H9 (cell line): ENCODE results near the gene BAIAP2L1. TPM values are rescaled to one million over a fixed set of nuclear protein-coding genes. Genes with fewer than 3 reads are reported as not detected.

ENCODE experiments used
- DNase-seq: peaks from one replicate; pipeline ENCODE4 v3.0.0-alpha.2; 2017
- H2AFZ ChIP-seq: one replicate; pipeline ENCODE4 v1.6.1; 2013; ENCODE audit warnings: mild to moderate bottlenecking, low read length, control low read depth, moderate library complexity
- H2AK5ac ChIP-seq: 2 replicates; pipeline ENCODE4 v1.6.1; 2013; ENCODE audit warnings: low read length, control low read depth, mixed read lengths; ENCODE audit not compliant: insufficient read length
- H2BK120ac ChIP-seq: one replicate; pipeline ENCODE4 v1.6.1; 2013; ENCODE audit warnings: low read depth, mild to moderate bottlenecking, low read length, control low read depth, inconsistent platforms; ENCODE audit not compliant: poor library complexity, severe bottlenecking
- H2BK12ac ChIP-seq: 2 replicates; pipeline ENCODE4 v1.6.1; 2013; ENCODE audit warnings: low read length, control low read depth, mixed read lengths, low read depth; ENCODE audit not compliant: insufficient read length
- H2BK15ac ChIP-seq: 2 replicates; pipeline ENCODE4 v1.6.1; 2013; ENCODE audit warnings: low read depth, low read length, control low read depth
- H2BK20ac ChIP-seq: one replicate; pipeline ENCODE4 v1.6.1; 2013; ENCODE audit warnings: low read depth, mild to moderate bottlenecking, low read length, control low read depth, inconsistent platforms; ENCODE audit not compliant: poor library complexity, severe bottlenecking
- H2BK5ac ChIP-seq: 2 replicates; pipeline ENCODE4 v1.6.1; 2013; ENCODE audit warnings: low read length, control low read depth, mixed read lengths; ENCODE audit not compliant: insufficient read length
- H3K14ac ChIP-seq: 2 replicates; pipeline ENCODE4 v1.6.1; 2013; ENCODE audit warnings: low read length, control low read depth; ENCODE audit not compliant: insufficient read depth
- H3K18ac ChIP-seq: 2 replicates; pipeline ENCODE4 v1.6.1; 2013; ENCODE audit warnings: low read depth, mild to moderate bottlenecking, mixed read lengths, low read length, control low read depth; ENCODE audit not compliant: insufficient read length
- H3K23ac ChIP-seq: 2 replicates; pipeline ENCODE4 v1.6.1; 2013; ENCODE audit warnings: low read length, control low read depth, mixed read lengths, low read depth; ENCODE audit not compliant: insufficient read length
- H3K23me2 ChIP-seq: 2 replicates; pipeline ENCODE4 v1.6.1; 2013; ENCODE audit warnings: low read depth, mild to moderate bottlenecking, mixed read lengths, low read length, control low read depth; ENCODE audit not compliant: insufficient read length, poor library complexity, severe bottlenecking
- H3K27ac ChIP-seq: 2 replicates; pipeline ENCODE4 v1.5.1; 2013; ENCODE audit warnings: low read length, control low read depth, mixed read lengths, low read depth; ENCODE audit not compliant: insufficient read length
- H3K27me3 ChIP-seq: 2 replicates; pipeline ENCODE4 v1.6.1; 2013; ENCODE audit warnings: low read length, control low read depth, inconsistent platforms; ENCODE audit not compliant: insufficient read depth
- H3K4ac ChIP-seq: 2 replicates; pipeline ENCODE4 v1.6.1; 2013; ENCODE audit warnings: low read depth, mild to moderate bottlenecking, control low read depth, inconsistent platforms, low read length, moderate library complexity
- H3K4me1 ChIP-seq: 2 replicates; pipeline ENCODE4 v1.6.1; 2013; ENCODE audit warnings: low read length, control low read depth, inconsistent platforms; ENCODE audit not compliant: insufficient read depth
- H3K4me2 ChIP-seq: 2 replicates; pipeline ENCODE4 v1.6.1; 2013; ENCODE audit warnings: low read length, control low read depth, mixed read lengths; ENCODE audit not compliant: insufficient read length, insufficient read depth
- H3K56ac ChIP-seq: 2 replicates; pipeline ENCODE4 v1.6.1; 2013; ENCODE audit warnings: low read depth, mild to moderate bottlenecking, mixed read lengths, low read length, control low read depth; ENCODE audit not compliant: insufficient read length
- H3K79me1 ChIP-seq: 2 replicates; pipeline ENCODE4 v1.6.1; 2013; ENCODE audit warnings: low read depth, mild to moderate bottlenecking, moderate library complexity, low read length, control low read depth, inconsistent platforms; ENCODE audit not compliant: insufficient read depth, poor library complexity, severe bottlenecking
- H3K79me2 ChIP-seq: 2 replicates; pipeline ENCODE4 v1.6.1; 2013; ENCODE audit warnings: low read length, control low read depth, inconsistent platforms; ENCODE audit not compliant: insufficient read depth
- H3K9ac ChIP-seq: 2 replicates; pipeline ENCODE4 v1.6.1; 2013; ENCODE audit warnings: low read length, control low read depth, mixed read lengths; ENCODE audit not compliant: insufficient read length; ENCODE audit errors: extremely low read depth
- H3K9me3 ChIP-seq: one replicate; pipeline ENCODE4 v1.6.1; 2013; ENCODE audit warnings: low read depth, low read length, inconsistent platforms; ENCODE audit not compliant: control insufficient read depth
- H3T11ph ChIP-seq: one replicate; pipeline ENCODE4 v1.6.1; 2013; ENCODE audit warnings: mild to moderate bottlenecking, low read length, control low read depth, inconsistent platforms
- H4K20me1 ChIP-seq: one replicate; pipeline ENCODE4 v1.6.1; 2013; ENCODE audit not compliant: control insufficient read depth, insufficient read length, insufficient read depth
- H4K5ac ChIP-seq: 2 replicates; pipeline ENCODE4 v1.6.1; 2013; ENCODE audit warnings: low read depth, mild to moderate bottlenecking, mixed read lengths, low read length, control low read depth; ENCODE audit not compliant: insufficient read length
- H4K8ac ChIP-seq: replicated peaks from 2 replicates; pipeline ENCODE4 v1.6.1; 2013; ENCODE audit warnings: low read length, control low read depth, mixed read lengths, low read depth; ENCODE audit not compliant: insufficient read length
- H4K91ac ChIP-seq: 2 replicates; pipeline ENCODE4 v1.6.1; 2013; ENCODE audit warnings: low read depth, mild to moderate bottlenecking, moderate library complexity, mixed read lengths, low read length, control low read depth; ENCODE audit not compliant: insufficient read length
- H3K27ac Mint-ChIP-seq, 3 experiments: 2 replicates in 2 of 3; 3 replicates in 1 of 3; pipeline ENCODE4 v1.8.0; 2020 to 2021; ENCODE audit warnings: mixed read lengths in 3 of 3, mild to moderate bottlenecking in 1 of 3, moderate library complexity in 1 of 3
- H3K27me3 Mint-ChIP-seq: 2 replicates; pipeline ENCODE4 v1.8.0; 2021; ENCODE audit warnings: low read depth, mild to moderate bottlenecking, moderate library complexity, mixed read lengths
- H3K36me3 Mint-ChIP-seq, 3 experiments: 2 replicates in 2 of 3; 3 replicates in 1 of 3; pipeline ENCODE4 v1.8.0; 2020 to 2021; ENCODE audit warnings: low read depth in 3 of 3, mixed read lengths in 3 of 3; ENCODE audit not compliant: insufficient read depth in 1 of 3
- H3K4me1 Mint-ChIP-seq, 2 experiments: 2 replicates each; pipeline ENCODE4 v1.8.0; 2020; ENCODE audit warnings: mixed read lengths in 2 of 2
- H3K4me3 Mint-ChIP-seq, 2 experiments: 2 replicates in 1 of 2; 3 replicates in 1 of 2; pipeline ENCODE4 v1.8.0; 2020 to 2021; ENCODE audit warnings: mild to moderate bottlenecking in 2 of 2, mixed read lengths in 2 of 2, moderate library complexity in 1 of 2
- H3K9me3 Mint-ChIP-seq, 2 experiments: 2 replicates in 1 of 2; 3 replicates in 1 of 2; pipeline ENCODE4 v1.8.0; 2020; ENCODE audit warnings: mild to moderate bottlenecking in 2 of 2, mixed read lengths in 2 of 2, moderate library complexity in 1 of 2
- CTCF ChIP-seq: fragments of 200-600 bp; sonication (generic); conservative IDR thresholded peaks from 3 replicates; pipeline ENCODE4 v1.8.0; 2021; ENCODE audit warnings: antibody characterized with exemption, mild to moderate bottlenecking
- WGBS: extraction: QIAGEN DNeasy Blood & Tissue Kit; methylation state at CpG from one replicate; pipeline ENCODE4 v1.1.7; 2013; ENCODE audit warnings: missing lambda C conversion rate, low lambda C conversion rate, mixed read lengths; ENCODE audit not compliant: insufficient read length; ENCODE audit errors: extremely low coverage; 5-methylcytosine and 5-hydroxymethylcytosine counted together
- total RNA-seq: library from RNA; stranded (reverse); gene quantifications from 2 replicates; pipeline ENCODE4 v1.2.1, GENCODE V29; 2021

BAIAP2L1 gene
- total RNA-seq, 1 experiment from 2014 or later = 25.9 TPM

DNA sequence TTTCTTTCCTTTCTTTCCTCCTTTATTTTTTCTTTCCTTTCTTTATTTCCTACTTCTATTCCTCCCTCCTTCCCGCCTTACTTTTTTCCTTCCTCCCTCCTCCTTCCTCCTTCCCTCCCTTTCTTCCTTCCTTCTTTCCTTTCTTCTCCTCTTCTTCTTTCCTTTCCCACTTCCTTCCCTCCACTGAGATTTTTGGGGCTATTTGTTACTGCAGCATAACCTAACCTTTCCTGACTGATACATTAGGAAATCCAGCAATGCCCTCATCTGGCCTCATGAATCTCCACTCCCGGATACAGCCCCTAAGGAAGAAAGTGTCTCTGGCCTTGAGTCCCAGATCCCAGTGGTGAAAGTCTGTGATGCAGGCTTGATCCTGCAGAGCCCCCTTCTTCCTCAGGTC is 38.6 kb upstream of the BAIAP2L1 start:
- DNase-seq = no peak
- Mint-ChIP-seq H3K4me1 (no peaks in the 10 kb centered on the region), H3K27me3 (peaks cover 8% of the 10 kb centered on the region), H3K36me3 (peaks cover 0 to 7% (median 0%) of the 10 kb centered on the region in 3 experiments; a peak in 2 of 7 replicates), H3K9me3 (peaks cover 10 to 11% of the 10 kb centered on the region in 2 experiments; a peak in 4 of 5 replicates), H3K4me3 (no peak overlapping the region), H3K27ac (no peak overlapping the region)
- no peak for TF ChIP-seq CTCF
- Histone ChIP-seq H2BK120ac (no peak overlapping the region), H3K18ac (no peak overlapping the region), H3K79me1 (no peaks in the 10 kb centered on the region), H3K9ac (no peak overlapping the region), H3K14ac (no peak overlapping the region), H3T11ph (no peak overlapping the region), H2BK15ac (no peak overlapping the region), H3K4me2 (no peak overlapping the region), H4K20me1 (no peaks in the 10 kb centered on the region), H2BK12ac (no peak overlapping the region), H3K23ac (no peak overlapping the region), H3K56ac (no peak overlapping the region), H2AFZ (no peak overlapping the region), H2BK20ac (no peak overlapping the region), H4K8ac (no peak overlapping the region), H4K5ac (no peak overlapping the region), H2AK5ac (no peak overlapping the region), H2BK5ac (no peak overlapping the region), H3K27me3 (no peaks in the 10 kb centered on the region), H4K91ac (no peak overlapping the region), H3K27ac (no peak overlapping the region), H3K23me2 (no peaks in the 10 kb centered on the region), H3K4me1 (no peaks in the 10 kb centered on the region), H3K79me2 (no peaks in the 10 kb centered on the region), H3K4ac (no peak overlapping the region), H3K9me3 (no peaks in the 10 kb centered on the region)
- WGBS = 13% methylated on average over 1 of the region's 2 CpGs
